ENCODE data around the gene ABCA4. TPM values are rescaled to one million over a fixed set of nuclear protein-coding genes. Genes with fewer than 3 reads are reported as not detected.

Gene ABCA4
- total and polyA plus RNA-seq, 11 donors, result 0.04 to 0.37 (median 0.16) TPM; not detected in 2

- ATAC-seq, result peak; percentile 27 to 77 (median 51)
- Histone ChIP-seq H3K4me3 (peak overlapping the region in 1 of 12 donors; percentile 4), H3K27ac (peak overlapping the region; percentile 70 to 94 (median 82)), H3K4me1 (peaks cover 0 to 75% (median 57%) of the 10 kb centered on the region in 12 donors), H3K9me3 (no peaks in the 10 kb centered on the region), H3K36me3 (no peaks in the 10 kb centered on the region), H3K27me3 (peaks cover 0 to 7% (median 0%) of the 10 kb centered on the region in 9 donors)
- 72 to 82% (median 78%) methylated on average over 11 to 14 of the region's 14 CpGs for WGBS, 4 donors
- intact Hi-C loops (cut with DNase I), result loop anchor here in 3 of 10 donors (2.0 to 10.0 kb wide), 3 partner anchors 33 to 69 kb away; no protein-coding TSS in a partner anchor
- peak; percentile 63 to 76 (median 65) for DNase-seq
- TF ChIP-seq CTCF (IDR thresholded peaks at IDR 0.05) (no peak), POLR2A (IDR thresholded peaks at IDR 0.05) (no peak)
Observed at GRCh38 chr1:94095744-94096469, 25.0 kb downstream of the ABCA4 start.

- Histone ChIP-seq H3K27ac (peak overlapping the region; percentile 70 to 94 (median 82)), H3K27me3 (peaks cover 0 to 7% (median 0%) of the 10 kb centered on the region in 9 donors), H3K36me3 (no peaks in the 10 kb centered on the region), H3K4me3 (peak overlapping the region in 3 of 12 donors; percentile 0 to 23 (median 16)), H3K9me3 (no peaks in the 10 kb centered on the region), H3K4me1 (peaks cover 0 to 79% (median 62%) of the 10 kb centered on the region in 12 donors)
- TF ChIP-seq CTCF (IDR thresholded peaks at IDR 0.05) (peak in 2 of 12 donors; percentile 2 to 8), POLR2A (IDR thresholded peaks at IDR 0.05) (no peak)
- DNase-seq (peak; percentile 87 to 93 (median 89)), ATAC-seq (peak; percentile 64 to 85 (median 83))
- 43 to 60% (median 53%) methylated on average over 21 of the region's 21 CpGs for WGBS, 4 donors
- intact Hi-C loops (cut with DNase I), result loop anchor here in 3 of 10 donors (2.0 to 10.0 kb wide), 3 partner anchors 32 to 70 kb away; no protein-coding TSS in a partner anchor
Observed at GRCh38 chr1:94095112-94095637, 25.8 kb downstream of the ABCA4 start.

GRCh38 chr1:94094469-94095111 is 26.4 kb downstream of the ABCA4 start:
- WGBS, 4 donors, result 32 to 52% (median 41%) methylated on average over 14 of the region's 14 CpGs
- TF ChIP-seq POLR2A (IDR thresholded peaks at IDR 0.05) (no peak), CTCF (IDR thresholded peaks at IDR 0.05) (no peak)
- intact Hi-C loops (cut with DNase I), result loop anchor here in 3 of 10 donors (2.0 to 10.0 kb wide), 3 partner anchors 32 to 70 kb away; no protein-coding TSS in a partner anchor

More at GRCh38 chr1:94094469-94095111, 26.4 kb downstream of the ABCA4 start:
- peaks cover 0 to 79% (median 62%) of the 10 kb centered on the region in 12 donors for H3K4me1 ChIP-seq
- peak overlapping the region; percentile 70 to 94 (median 82) for H3K27ac ChIP-seq
- H3K36me3 ChIP-seq, result no peaks in the 10 kb centered on the region
- peak overlapping the region in 6 of 12 donors; percentile 0 to 32 (median 14) for H3K4me3 ChIP-seq
- no peaks in the 10 kb centered on the region for H3K9me3 ChIP-seq
- ATAC-seq (peak; percentile 20 to 63 (median 48)), DNase-seq (peak; percentile 75 to 86 (median 79))
- peaks cover 0 to 7% (median 0%) of the 10 kb centered on the region in 9 donors for H3K27me3 ChIP-seq
